GM21528 (cell line): ENCODE results near the gene UQCRC1.

Experiments used
- ATAC-seq: cut with Tn5 transposase; IDR thresholded peaks from one replicate; pipeline ENCODE4 v1.9.1; 2021; ENCODE audit warnings: mild to moderate bottlenecking, moderate library complexity; ENCODE audit not compliant: unreplicated experiment, low FRiP score

The UQCRC1 gene

GRCh38 chr3:48600711-48601621, 8.5 kb downstream of the UQCRC1 start:
- no peak for ATAC-seq

- no peak for ATAC-seq
Measured at GRCh38 chr3:48599509-48600285, 9.7 kb downstream of the UQCRC1 start.

GRCh38 chr3:48599077-48599501, 10.4 kb downstream of the UQCRC1 start:
- no peak for ATAC-seq

GRCh38 chr3:48598323-48599076, 10.9 kb downstream of the UQCRC1 start:
- no peak for ATAC-seq

GRCh38 chr3:48597408-48597800, 12.0 kb downstream of the UQCRC1 start:
- no peak for ATAC-seq

GRCh38 chr3:48596676-48597407, 12.6 kb downstream of the UQCRC1 start:
- ATAC-seq, result no peak

- no peak for ATAC-seq
Measured at GRCh38 chr3:48596157-48596556, 13.3 kb downstream of the UQCRC1 start.

GRCh38 chr3:48595526-48596121, 13.8 kb downstream of the UQCRC1 start:
- no peak for ATAC-seq

- no peak for ATAC-seq
Measured at GRCh38 chr3:48595075-48595525, 14.3 kb downstream of the UQCRC1 start, which contains the start of gene COL7A1. COL7A1 (minus strand) TSS chr3:48595329; CDS start chr3:48595159, 170 bp downstream.

- ATAC-seq, result no peak
Measured at GRCh38 chr3:48594417-48595049, 14.9 kb downstream of the UQCRC1 start.

- ATAC-seq, result no peak
Measured at GRCh38 chr3:48593337-48593736, 16.1 kb downstream of the UQCRC1 start.

GRCh38 chr3:48592519-48593087, 16.8 kb downstream of the UQCRC1 start:
- no peak for ATAC-seq

- no peak for ATAC-seq
Measured at GRCh38 chr3:48591886-48592518, 17.4 kb downstream of the UQCRC1 start.

GRCh38 chr3:48591436-48591835, 18.0 kb downstream of the UQCRC1 start:
- ATAC-seq, result no peak

GRCh38 chr3:48588230-48588629, 21.2 kb downstream of the UQCRC1 start:
- ATAC-seq, result no peak

- ATAC-seq, result no peak
Measured at GRCh38 chr3:48587686-48588085, 21.8 kb downstream of the UQCRC1 start.

- ATAC-seq, result no peak
Measured at GRCh38 chr3:48585411-48585810, 24.0 kb downstream of the UQCRC1 start.

GRCh38 chr3:48584836-48585235, 24.6 kb downstream of the UQCRC1 start:
- ATAC-seq, result no peak
